ENCODE results near the gene ESRRB.

DNA sequence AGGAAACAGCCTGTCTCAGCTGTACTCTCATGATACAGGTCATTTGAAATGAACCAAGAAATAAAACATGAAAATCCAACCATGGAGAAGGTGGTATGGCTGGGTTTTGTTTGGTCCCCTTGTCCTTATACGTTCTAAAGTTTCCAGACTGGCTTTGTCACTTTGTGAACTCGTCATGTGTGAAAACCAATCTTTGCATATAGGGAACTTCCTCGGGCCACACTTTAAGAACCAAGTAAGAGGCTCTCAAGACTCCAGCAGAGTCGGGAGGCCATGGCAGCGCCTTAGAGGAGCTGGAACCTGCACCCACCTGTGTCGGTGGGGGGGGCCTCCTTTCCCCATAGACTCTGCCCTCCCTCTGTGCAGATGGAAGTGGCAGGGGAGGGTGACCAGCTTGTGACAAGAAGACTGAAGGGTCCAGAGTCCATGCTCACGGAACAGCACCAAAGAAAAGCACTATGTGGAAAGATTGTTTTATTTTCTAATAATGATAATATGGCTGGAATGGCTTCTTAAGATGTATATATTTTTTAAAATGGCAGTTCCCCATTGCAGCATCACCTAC, 125.3 kb downstream of the ESRRB start:
- TF ChIP-seq CTCF (IDR thresholded peaks at IDR 0.05) (no peak), EP300 (IDR thresholded peaks at IDR 0.05) (no peak), POLR2A (IDR thresholded peaks at IDR 0.05) (no peak)

Data from ovary (tissue), 3 donors.